Mammary epithelial cell (primary cell): Measurements from ENCODE around the gene C2CD4C.
A peak's percentile ranks its signal among the peaks of the same experiment; 100 is the strongest.

Source experiments
- CTCF ChIP-seq, 2 donors: IDR thresholded peaks in 1 of 2; conservative IDR thresholded peaks in 1 of 2; 2 replicates each; pipeline ENCODE4 v1.5.1; 2011 to 2012; ENCODE audit warnings: inconsistent platforms in 2 of 2, low read length in 2 of 2, mild to moderate bottlenecking in 2 of 2, control low read depth in 1 of 2, low read depth in 1 of 2; ENCODE audit not compliant: insufficient read depth in 1 of 2; ENCODE audit errors: extremely low read depth in 1 of 2
- EZH2 ChIP-seq: IDR thresholded peaks from 2 replicates; pipeline ENCODE4 v1.6.1; 2012; ENCODE audit warnings: low read length, inconsistent platforms, borderline replicate concordance

GRCh38 chr19:409516-410242, 732 bp upstream of the C2CD4C start:
- TF ChIP-seq CTCF (conservative IDR thresholded peaks at IDR 0.05 in 1 of 2, IDR thresholded peaks at IDR 0.05 in 1 of 2; ENCODE audit: extremely low read depth in 1 of 2, insufficient read depth in 1 of 2, low read depth in 1 of 2, low read length in 2 of 2) (no peak), EZH2 (peak; percentile 94)
